SK-MEL-5 (cell line): ENCODE measurements around the gene DUSP22. TPM values are rescaled to one million over a fixed set of nuclear protein-coding genes. Genes with fewer than 3 reads are reported as not detected.
"Not testable (repeated sequence)": the region's sequence is repeated elsewhere in the genome, so short reads cannot be mapped to it uniquely, and the experiment has no call there.

Experiments
- DNase-seq: peaks from one replicate; pipeline ENCODE4 v3.0.0-alpha.2; 2016; ENCODE audit warnings: low read depth, low spot score
- in situ Hi-C: cut with HindIII; loops from 2 replicates; pipeline ENCODE4 v1.10.0; 2016; ENCODE audit warnings: low sequenced_read_pairs, high pct_unique_total_duplicates, low pct_unique_long_range_greater_than_20kb
- polyA plus RNA-seq, 2 experiments: library from polyadenylated mRNA; depleted of rRNA; stranded (reverse); fragments of >200 nt; gene quantifications; 2 replicates each; pipeline ENCODE4 v1.2.3, GENCODE V29; 2015
- total RNA-seq: library from RNA; depleted of rRNA; stranded (reverse); fragments of >200 nt; shearing (Covaris generic); gene quantifications from 2 replicates; pipeline ENCODE4 v1.2.3, GENCODE V29; 2014; rRNA removed

The DUSP22 gene, protein sequence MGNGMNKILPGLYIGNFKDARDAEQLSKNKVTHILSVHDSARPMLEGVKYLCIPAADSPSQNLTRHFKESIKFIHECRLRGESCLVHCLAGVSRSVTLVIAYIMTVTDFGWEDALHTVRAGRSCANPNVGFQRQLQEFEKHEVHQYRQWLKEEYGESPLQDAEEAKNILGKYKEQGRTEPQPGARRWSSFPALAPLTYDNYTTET
- 31.1 and 32.4 TPM in 2 replicates for total RNA-seq
- 36.2 and 45.2 TPM in 2 replicates for polyA plus RNA-seq (2015; cell fraction: cytosol; rRNA removed)
- 151 and 208 TPM in 2 replicates for polyA plus RNA-seq (2015; cell fraction: nucleus; rRNA removed)

DNA sequence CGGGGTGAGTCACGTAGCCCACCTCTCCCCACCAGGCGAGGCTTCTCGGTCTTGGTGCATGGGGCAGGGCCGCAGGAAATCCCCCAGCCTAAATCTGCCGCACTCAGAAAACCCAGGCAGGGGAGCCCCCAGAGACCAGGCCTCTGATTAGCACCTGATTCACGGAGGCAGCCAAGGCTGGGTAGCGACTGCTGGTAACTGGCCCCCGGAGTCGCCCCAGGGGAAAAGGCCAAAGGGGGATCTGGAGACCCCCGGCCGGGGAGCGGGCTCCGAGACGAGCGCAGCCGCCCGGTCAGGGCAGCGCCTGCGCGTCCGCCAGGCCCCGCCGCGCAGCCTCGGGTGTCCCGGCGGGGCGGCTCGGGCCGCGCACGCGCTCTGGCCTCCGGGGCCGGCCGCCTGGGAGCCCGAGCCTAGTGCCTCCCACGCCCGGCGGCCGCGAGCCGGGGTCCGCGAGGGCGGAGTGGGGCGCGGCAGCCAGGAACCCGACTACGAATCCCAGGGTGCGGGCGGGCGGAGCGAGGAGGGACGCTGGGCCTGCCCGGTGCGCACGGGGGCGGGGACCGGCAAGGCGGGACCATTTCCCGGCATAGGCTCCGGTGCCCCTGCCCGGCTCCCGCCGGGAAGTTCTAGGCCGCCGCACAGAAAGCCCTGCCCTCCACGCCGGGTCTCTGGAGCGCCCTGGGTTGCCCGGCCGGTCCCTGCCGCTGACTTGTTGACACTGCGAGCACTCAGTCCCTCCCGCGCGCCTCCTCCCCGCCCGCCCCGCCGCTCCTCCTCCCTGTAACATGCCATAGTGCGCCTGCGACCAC, at the start of gene DUSP22:
Gene DUSP22 (plus strand): TSS at position 791 of the 809 bp plus-strand sequence. CDS start 53 bp downstream, outside the sequence.
- DNase-seq = peak; percentile 87
- in situ Hi-C loops = no loop called here

DNA sequence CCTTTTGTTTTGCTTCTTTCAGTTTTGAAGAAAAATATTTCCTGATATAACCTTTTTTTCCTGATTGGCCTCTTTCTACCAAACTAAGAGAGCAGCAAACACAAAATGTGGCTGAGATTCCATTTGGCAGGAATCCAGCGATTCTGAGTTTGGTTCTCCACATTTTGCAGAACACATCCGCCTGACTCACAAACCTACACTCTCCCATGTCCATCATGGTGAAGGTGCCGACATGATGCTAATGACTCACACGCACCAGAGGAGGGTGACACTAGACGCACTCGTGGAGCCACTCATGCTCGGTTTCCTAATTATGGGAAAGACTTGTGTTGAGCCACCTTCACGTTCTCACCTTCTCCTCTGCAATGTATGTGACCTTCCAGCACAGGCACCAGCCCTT, 45.9 kb upstream of the DUSP22 start:
- DNase-seq = no peak
- in situ Hi-C loops = no loop called here

DNA sequence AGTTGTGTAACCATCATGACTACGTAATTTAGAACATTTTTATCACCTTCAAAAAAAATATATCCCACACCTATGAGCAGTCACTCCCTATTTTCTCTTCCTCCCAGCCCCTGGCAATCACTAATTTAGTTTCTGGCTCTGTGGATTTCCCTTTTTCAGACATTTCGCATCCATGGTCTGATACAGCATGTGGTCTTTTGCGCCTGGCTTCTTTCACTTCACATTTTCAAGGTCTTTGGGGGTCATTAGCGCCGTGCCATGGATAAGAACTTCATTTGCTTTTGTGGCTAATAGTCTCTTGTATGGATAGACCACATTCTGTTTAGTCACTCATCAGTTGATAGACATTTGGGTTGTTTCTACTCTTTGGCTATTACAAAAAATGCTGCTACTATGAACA, 44.9 kb upstream of the DUSP22 start:
- in situ Hi-C loops = no loop called here
- DNase-seq = no peak

DNA sequence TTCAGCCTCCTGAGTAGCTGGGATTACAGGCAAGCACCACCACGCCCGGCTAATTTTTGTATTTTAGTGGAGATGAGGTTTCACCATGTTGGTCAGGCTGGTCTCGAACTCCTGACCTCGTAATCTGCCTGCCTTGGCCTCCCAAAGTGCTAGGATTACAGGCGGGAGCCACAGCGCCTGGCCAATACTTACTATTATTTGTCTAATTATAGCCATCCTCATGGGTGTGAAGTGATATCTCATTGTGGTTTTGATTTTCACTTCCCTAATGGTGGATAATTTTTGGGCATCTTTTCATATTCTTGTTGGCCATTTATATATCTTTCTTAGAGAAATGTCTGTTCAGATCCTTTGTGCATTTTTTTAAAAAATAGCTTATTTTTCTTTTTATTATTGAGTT, 44.2 kb upstream of the DUSP22 start:
- DNase-seq, in situ Hi-C loops: not testable (repeated sequence)

DNA sequence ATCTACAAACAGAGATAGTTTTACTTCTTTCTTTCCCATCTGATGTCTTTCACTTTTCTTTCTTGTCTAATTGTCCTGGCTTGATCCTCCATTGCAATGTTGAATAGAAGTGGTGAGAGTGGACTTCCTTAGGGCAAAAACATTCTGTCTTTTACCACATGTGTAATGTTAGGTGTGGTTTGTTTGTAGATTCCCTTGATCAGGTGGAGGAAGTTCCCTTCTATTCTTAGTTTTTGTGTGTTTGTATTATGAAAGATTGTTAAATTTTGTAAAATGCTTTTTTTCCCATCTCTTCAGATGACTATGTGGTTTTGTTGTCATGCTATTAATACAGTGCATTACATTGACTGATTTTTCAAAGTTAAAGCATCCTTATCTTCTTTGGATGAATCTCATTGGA, 41.6 kb upstream of the DUSP22 start:
- in situ Hi-C loops = no loop called here
- no peak for DNase-seq

DNA sequence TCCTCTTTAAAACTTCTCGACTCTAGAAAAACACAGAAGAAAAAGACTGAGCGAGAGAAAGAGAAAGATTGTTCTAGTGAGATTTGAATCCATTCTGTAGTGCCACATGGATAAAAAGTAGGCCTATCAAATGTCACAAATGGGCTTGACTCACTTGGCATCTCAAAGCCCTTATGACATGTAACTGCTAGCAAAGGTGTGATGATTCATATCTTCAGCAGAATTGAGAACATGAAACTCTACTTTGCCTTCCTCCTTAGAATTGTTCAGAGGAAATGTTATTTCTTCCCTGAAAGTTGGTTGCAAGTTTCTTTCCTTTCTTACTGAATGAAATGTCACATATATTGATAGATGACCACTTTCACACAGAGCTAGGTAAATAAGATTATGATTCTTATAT, 40.4 kb upstream of the DUSP22 start:
- in situ Hi-C loops = no loop called here
- DNase-seq = no peak

DNA sequence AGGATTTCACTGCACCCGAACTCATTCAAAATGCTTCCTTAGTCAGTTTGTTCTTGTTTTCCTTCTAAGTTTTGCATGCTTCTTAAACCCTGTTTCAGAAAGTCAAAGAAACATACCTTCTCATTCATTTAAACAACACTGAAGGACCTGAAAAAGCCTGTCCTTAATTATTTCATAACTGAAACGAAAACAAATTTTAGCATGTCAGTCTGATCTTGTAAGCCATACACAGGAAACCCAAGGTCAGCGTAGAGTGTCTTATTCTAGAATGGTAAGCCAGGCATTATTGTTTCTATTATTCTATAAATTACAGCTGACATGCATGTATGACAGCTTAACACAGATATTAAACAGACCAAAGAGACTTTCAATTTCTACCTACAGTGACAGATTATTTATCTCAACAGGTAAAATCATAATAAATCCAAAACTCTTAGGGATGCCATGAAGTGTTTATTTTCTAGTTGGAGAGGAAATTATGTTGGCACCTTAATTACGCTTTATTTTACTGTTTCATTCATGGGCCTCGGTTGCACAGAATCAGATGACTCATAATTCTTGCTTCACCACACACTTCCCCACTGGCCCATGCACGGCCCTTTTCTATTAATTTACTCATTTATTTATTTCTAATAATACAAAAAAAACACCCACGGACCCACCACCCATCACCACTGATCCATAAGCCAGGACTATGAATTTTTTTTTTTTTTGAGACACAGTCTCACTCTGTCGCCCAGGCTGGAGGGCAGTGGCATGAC, 39.3 kb upstream of the DUSP22 start:
- in situ Hi-C loops = no loop called here
- DNase-seq = no peak

DNA sequence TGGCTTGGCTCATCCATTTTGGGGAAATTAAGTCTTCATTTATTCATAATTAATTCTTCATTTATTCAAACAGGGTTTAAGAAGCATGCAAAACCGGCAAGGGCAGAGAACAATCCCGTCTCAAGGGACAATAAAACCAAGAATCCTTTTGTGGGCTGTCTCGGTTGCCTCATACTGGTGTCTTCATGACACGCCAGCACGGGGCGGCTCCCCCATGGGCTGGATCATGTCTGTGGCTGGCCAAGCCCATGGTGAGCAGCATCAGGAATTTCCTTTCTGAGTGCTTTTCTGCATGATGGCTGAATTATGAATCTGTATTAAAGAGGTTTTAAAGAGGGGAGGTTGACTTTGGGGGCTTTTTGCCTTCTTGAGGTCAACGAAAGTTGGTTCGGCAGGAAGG, 38.3 kb upstream of the DUSP22 start:
- in situ Hi-C loops = no loop called here
- DNase-seq = no peak

DNA sequence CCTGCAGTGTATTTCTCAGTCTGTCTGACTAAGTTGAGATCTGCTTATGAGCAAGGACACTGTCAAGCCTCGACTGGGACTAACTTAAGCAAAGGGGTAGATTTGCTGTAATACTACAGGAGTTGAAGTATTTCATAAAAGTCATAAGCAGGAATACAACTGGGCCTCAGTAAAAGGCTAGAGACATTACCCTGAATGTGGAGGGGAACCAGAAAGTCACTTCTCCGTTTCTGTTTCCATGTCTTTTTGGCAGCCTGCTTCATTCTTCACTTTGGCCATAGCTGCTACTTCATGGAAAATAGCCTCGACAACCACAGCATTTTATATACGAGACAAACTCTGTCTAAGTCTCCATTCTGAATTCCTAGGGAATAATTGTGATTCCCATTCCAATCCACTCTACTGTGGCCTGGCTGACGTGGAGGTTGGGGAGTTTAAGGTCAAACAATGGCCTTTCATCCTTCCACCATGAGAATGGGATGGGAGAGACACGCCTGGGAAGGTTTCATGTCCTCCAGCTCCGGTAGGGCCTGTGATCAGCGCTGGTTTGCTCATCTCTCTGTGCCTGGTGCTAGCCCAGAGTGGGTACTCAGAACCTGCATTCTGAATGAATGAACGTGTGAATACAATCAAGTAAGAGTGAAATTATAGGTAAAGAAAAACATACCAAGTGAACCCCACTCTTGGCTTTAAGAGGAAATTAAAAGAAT, 37.1 kb upstream of the DUSP22 start:
- DNase-seq = no peak
- in situ Hi-C loops = no loop called here

DNA sequence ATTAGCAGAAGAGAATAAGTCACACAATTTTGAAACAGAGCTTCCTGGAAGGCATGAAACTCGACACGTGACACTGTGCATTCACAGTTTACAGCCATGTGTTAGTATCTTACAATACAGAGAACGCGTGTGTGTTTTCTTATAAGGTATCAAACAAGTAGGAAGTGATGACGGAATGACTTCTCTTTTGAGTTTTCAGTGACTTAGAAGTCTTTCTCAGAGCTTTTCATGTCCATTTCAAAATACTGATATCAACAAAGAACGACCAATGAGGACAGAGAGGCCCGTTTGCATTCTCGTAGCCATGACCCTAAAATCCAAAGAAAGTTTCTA, 36.6 kb upstream of the DUSP22 start:
- DNase-seq = no peak
- in situ Hi-C loops = no loop called here

DNA sequence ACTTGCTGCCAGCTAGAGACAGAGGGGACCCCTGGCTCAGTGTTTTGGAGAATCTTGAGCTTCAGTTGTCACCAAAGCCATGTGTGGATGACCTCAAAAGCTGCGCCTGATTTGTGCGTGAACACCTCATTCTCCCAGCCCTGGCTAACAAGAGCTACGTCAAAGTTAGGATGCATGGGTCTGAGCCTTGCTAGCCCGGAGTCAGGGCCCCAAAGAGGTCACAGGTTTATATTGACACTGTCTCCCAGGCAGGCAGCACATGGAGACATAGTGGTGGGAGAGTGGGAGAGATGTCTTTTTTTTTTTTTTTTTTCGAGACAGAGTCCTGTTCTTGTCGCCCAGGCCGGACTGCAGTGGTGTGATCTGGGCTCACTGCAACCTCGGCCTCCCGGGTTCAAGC, 36.1 kb upstream of the DUSP22 start:
- DNase-seq = no peak
- in situ Hi-C loops = no loop called here

DNA sequence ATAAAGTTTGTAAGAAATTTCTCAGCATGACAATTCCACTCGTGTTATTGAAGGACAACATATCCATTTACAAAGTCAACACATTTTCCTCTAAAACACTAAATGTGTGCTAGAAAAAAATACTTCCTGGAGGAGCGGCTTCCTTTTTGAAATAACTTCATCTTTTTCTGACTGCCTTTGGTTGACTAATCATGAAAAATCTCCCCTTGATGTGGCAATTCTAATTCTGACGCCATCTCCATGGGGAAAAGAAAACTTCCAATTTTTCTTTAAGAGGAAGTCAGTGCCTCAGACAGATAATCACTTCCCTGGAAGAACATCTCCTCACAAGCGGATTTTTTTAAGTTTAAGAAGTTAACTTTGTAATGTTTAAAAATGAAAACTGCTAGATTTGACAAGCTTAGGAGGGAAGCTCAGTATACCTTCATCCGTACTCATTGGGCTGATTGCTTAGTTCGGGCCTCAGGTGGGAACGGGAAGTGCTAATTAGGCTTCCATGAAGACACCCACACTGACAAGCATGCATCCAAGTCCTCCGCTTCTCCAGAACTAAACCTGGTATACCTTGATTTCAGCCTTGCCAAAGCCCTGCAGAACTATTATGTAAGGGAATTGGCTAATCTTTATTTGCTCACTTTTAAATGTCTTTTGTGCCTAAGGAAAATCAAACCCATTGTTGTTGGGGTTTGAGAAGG, 35.1 kb upstream of the DUSP22 start:
- in situ Hi-C loops = no loop called here
- DNase-seq = no peak

DNA sequence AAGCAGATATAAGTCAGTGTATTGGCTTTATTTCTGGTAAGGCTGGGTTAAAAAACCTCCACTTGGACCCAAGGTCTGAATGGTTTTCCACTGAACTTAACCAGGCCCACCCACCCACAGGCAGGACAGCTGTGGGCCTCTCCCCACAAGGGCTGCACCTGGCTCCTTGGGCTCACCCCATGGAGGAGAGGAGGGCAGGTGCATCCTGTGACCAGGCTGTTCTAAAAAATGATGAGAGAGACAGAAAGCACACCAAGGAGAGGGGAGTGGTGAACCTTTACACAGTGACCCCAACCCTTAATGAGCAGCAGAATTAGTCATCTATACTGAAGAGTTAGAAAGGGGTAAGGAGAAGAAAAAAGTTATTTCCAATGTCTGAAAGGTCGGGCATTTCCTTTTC, 34.5 kb upstream of the DUSP22 start:
- in situ Hi-C loops = no loop called here
- DNase-seq = no peak

DNA sequence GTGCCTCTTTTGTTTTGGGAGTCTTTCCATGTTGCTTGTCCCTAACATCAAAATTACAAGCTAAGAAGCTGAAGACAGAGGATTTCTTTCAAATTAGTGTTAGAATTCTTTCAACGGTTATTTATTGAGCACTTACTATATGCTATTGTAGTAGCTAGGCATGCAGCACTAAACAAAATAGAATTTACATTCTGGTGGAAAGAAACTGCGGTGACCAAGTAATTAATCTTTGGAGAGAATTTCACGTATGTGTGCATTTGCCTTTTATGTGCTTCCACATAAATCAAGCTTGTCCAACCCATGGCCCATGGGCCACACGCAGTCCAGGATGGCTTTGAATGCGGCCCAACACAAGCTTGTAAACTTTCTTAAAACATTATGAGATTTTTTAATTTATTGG, 33.0 kb upstream of the DUSP22 start:
- in situ Hi-C loops = no loop called here
- no peak for DNase-seq

DNA sequence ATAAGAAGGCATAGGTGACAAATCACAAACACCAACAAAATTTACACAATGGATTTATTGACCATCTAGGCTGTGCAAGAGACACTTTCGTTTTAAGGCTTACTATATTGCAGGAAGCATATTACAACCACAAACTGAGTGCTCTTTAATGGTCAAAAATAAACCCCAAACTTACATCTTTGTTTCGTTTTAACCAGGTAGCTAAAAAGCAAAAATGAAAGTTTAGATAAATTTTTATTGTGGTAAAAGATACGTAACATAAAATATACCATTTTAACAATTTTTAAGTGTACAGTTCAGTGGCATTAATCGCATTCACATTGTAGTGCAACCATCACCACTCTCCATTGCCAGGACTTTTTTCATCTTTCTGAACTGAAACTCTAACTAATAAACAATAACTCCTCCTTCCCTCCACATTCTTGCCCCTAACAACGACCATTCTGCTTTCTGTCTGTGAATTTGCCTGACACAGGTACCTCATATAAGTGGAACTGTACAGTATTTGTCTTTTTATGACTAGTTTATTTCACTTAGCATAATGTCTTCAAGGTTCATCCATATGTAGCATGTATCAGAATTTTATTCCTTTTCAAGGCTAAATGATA, 32.3 kb upstream of the DUSP22 start:
- in situ Hi-C loops = no loop called here
- DNase-seq = no peak

DNA sequence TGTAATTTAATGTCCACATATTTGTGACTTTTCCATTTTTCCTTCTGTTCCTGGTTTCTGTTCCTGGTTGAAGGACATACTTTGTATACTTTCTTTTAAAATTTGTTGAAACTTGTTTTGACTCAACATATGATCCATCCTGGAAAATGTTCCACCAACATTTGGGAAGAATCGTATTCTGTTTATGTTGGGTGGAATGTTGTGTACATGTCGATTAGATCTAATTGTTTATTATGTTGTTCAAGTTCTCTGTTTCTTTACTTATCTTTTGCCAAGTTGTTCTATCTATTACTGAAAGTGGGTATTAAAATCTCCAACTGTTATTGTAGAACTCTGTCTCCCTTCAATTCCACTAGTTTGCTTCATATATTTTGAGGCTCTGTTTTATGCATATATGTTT, 27.7 kb upstream of the DUSP22 start:
- in situ Hi-C loops = no loop called here
- no peak for DNase-seq

DNA sequence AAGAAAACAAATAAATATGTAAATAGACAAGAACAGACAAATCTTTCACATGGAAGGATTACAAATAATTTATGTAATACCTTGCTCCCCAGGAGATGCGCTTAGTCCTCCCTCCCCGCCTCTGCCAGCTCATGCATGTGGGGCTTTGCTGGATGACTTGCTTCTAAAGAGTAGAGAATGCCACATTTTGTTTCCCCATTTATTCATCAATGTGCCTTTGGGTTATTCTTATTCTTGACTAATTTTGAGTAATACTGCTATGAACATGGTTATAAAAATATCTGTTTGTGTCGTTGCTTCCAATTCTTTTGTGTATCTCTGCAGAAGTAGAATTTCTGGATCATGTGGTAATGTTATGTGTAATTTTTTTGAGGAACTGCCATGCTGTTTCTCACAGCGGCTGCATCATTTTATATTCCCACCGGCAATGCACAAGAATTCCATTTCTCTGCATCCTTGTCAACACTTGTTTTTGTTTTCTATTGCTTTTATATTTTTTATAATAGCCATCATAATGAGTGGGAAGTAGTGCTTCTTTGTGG, 23.8 kb upstream of the DUSP22 start:
- in situ Hi-C loops = no loop called here
- no peak for DNase-seq
